HG03097 (cell line): ENCODE measurements around the gene LHFPL6.

Experiments used
- ATAC-seq: cut with Tn5 transposase; IDR thresholded peaks from one replicate; pipeline ENCODE4 v1.9.1; 2021; ENCODE audit not compliant: unreplicated experiment, low FRiP score

Gene LHFPL6

DNA sequence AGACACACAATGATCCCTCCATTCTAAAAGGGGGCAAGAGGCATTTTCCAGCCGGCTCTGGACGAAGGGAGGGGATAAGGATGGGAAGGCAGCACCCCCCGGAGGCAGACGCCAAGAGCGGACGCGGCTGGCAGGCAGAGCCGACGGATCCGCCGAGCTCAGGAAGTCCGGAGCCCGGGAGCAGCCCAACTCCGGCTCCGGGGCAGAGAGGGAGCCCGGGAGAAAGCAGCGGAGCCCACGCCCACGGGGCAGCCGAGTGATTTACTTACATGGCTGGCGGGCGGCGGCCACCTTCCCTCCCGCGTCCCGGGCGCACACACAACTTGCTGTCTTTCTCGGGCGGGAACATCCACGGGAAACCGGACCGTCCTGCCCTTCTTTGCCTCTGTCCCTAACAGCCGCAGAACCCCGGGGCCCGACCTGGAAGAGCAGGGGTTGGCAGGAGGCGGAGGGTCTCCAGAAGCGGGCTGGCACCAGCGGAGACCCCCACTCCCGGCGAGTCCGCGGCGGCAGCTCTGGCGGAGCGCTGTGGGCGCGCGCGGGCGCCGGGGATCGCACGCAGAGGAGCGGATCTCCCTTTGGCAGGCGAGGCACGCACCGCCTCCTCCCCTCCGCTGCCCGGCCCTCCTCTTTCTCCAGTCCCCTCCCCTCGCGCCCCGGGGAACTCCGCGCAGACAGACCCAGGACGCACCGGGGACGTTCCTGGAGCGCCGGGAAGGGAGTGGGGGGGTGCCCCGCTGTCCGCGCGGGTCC is at the start of gene LHFPL6:
Gene LHFPL6, minus strand, starts transcription at position 580 of the 753 bp plus-strand sequence.
- ATAC-seq: peak; percentile 86

DNA sequence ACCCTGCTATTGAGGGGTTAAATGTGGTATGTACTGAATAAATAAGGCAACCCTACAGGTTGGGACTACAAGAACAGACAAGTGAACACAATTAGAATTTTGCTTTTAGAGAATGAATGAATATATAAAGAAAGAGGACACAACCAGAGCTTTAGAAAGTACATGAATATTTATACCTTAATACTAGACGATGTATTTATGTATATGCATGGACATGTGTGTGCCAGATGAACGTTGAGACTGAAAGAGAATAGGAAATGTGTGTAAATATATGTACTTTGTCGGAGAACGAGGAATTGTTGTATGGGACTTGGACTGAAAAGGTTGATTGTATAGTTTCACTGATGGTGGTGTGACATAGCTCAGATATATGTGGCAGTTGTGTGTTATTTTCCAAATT is 43.1 kb upstream of the LHFPL6 start:
- no peak for ATAC-seq

DNA sequence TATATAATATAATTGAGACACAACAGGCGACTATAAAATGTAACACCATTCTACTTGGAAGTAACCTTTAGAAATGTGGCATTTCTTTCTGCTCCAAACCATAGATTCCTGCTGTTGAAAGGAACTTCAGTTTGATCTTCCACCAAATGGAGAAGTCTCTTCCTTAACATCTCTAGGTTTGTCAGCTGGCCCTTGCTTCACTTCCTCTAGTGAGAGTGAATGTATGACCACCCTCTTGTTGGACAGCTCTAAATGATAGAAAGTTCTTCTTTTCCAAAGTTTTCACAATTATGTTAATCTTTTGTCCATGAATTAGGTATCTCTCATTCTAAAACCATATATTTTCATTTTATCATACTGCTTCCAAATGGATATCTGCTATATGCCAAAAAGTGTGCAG is 38.7 kb upstream of the LHFPL6 start:
- ATAC-seq: no peak

DNA sequence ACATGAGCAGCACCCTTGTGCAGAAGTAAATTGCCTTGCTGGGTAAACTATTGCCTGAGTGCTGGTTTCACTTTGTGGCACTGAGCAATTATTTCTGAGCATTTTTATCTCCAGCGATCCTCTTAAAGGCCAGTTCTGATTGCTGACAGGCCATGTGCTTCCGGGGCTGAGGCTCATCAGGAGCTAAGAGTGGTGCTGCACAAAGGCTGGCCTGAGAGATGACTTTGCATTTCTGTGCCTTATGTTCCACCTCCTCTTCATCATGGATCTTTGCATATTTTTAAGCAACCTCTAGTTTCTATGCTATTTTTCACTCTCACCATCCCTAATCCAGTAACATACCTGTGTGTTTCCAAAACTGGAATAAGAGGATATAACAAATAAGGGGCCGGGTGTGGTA is 34.9 kb upstream of the LHFPL6 start:
- ATAC-seq: no peak

DNA sequence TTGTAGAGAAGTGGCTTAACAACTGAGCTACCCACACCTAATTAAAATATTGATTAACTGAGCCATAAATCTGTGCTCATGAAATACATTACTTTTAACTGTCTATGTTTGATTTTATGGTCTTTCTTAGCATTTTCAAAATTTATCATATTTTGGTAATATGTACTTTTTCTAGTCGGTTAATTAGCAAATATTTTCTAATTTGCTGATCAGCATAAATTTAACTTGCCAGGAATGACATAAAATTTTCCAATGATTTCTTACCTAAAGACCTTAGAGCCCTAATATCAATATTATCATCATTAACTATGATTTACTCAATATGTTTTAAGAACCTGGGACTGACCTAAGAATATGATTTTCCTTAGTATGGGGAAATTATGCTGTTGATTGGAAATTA is 32.6 kb upstream of the LHFPL6 start:
- ATAC-seq: no peak

DNA sequence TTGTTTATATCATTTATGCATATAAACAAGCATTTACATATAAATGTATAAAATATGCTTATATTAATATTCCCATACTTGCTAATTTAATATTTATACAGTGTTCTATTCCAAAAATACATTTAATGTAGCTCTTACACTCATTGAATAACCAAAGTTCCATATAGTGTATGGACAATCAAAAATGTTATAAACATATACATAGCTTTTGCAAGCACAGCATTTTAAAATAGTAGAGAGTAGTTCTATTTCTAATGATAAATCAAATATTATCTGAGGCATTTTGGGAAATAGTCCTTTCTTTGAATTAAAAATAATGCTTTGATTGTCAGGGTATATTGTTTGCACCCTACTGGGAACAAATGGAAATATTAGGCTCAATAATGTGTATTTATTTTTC is 30.0 kb upstream of the LHFPL6 start:
- ATAC-seq: no peak

DNA sequence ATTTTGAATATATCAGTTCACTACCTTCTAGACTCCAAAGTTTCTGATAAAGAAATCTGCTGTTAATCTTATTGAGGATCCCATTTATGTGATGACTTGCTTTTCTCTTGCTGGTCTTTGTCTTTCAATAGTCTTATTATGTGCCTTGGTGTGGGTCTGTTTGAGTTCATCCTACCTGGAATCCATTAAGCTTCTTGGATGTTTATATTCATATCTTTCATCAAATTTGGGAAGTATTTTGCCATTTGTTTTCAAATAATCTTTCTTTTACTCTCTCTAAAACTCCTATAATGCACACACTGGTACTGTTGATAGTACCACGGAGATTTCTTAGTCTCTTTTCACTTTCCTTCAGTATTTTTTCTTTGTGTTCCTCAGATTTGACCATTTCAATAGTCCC is 28.3 kb upstream of the LHFPL6 start:
- no peak for ATAC-seq

DNA sequence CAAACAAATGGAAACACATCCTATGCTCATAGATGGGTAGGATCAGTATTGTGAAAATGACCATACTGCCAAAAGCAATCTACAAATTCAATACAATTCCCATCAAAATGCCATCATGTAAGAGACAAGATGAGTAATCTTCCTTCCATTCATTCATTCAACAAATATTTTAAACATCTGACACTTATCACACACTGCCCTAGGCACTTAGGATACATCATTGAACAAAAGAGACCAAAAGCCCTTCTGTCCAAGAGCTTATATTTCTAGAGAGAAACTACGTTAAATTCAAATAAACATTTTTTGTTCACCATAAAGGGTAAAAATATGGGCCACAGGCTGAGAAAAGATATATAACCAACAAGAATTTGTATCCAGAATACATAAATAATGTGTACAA is 20.5 kb upstream of the LHFPL6 start:
- ATAC-seq: no peak

DNA sequence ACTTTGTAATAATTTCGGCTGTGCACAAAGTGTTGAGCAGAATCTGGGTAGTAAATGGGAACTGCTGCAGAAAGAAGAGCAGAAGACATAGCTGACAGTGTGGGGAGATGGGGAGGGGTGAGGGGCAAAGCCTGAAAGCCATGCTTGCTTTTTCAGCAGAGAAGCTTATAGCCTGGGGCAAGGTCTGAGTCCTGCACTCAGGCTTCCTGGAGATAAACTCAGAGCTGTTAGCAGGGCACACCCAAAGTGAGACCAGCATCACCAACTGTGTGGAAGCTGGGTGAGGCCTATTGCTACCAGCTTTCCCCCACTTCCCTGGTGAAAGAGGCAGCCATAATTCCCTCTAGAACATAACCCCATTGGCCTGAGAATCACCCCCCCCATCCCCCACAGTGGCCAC is 15.6 kb upstream of the LHFPL6 start:
- ATAC-seq: no peak

DNA sequence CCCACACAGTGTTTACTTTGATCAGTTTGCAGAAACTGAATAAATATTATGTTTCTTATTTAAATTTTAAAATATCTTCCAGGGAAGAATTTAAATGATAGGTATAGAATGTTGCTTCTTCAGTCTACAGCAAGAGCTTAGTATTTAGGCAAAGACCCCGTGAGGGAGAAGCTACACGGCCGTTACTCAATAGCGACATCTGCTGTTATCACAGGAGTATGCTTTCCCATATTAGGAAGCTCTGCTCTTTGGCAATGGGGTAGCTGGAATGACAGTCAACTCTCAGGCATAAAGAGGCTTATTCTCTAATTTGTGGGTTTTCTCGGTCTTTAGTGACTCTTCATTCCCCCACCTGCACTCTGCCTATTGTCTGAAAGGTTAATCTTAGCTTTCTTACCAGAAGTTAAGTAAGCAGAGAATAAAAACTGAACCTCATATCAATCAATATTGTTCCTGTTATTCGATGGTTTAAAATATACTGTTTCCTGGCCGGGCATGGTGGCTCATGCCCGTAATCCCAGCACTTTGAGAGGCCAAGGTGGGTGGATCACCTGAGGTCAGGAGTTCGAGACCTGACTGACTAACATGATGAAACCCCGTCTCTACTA is 13.2 kb upstream of the LHFPL6 start:
- no peak for ATAC-seq

DNA sequence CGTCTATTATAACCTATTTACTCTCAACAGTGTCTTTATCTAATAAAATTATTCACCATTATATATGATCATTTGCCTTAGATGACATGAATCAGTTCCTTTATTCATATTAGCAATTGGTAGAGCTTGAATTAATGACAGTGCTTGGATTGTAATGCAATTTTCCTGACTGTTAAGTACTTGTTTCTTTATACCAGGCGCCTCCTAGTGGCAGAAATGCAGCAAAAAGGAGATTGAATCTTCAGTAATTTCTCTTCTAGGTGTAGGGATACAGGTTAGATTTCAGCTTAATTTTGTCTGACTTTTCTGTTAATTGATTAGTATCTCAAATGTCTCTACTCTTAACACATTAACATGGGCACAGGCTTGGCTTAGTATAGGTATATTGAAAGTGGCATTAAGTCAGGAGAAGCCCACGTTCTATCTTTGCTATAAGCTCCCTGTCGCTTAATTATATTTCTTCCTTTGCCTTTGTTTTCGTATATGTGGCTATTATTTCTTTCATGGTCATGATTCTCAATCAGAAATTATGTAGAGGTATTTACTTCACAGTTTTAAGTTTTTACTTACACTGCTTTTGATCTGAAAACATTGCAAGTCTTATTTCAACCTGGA is 9.1 kb upstream of the LHFPL6 start:
- ATAC-seq: no peak

DNA sequence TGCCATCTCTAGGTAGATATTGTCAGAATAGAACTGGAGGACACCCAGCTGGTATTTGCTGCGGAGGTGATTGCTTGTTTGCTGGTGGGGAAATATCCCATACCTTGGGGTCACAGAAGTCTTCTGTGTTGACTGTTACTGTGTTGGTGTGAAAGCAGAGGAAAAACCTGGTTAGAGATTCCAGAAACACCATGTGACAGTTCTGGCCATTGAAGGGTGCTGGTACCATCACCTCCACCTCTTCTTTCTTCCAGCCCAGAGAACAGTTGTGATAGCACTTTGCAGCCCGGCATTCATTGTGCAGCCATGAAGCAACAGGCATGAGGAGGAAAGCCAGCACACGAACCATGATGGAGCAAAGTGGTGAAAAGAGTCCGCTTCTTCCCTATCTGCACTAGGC is 4.9 kb upstream of the LHFPL6 start:
- ATAC-seq: no peak

DNA sequence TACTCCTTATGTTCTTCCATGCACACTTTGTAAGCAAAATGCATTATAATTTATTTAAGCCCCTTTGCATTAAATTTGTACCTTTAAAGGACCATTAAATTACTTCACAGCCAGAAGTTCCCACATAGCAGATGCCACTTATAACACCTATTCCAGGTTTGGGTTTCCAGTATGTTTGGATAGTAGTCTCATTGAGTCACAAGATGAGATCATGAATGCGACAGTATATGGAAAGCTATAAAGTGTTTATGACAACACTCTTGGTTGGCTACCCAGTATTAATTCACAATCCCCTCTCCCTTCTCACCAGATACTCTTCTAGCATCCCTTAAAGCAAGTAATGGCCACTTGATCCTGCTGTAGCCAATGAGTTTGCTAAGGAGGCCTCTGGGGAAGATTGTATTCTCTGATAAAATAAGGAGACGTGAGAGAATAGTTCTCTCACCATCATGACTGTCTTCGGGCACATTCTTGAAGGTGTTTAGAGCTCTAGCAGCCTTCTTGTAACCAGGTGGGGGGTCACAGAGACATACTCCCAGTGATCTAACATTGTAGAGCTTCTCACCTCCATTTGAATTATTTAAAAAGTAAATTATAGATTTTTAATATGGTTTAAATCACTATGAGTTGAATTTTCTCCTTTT is 2.8 kb upstream of the LHFPL6 start:
- ATAC-seq: no peak

DNA sequence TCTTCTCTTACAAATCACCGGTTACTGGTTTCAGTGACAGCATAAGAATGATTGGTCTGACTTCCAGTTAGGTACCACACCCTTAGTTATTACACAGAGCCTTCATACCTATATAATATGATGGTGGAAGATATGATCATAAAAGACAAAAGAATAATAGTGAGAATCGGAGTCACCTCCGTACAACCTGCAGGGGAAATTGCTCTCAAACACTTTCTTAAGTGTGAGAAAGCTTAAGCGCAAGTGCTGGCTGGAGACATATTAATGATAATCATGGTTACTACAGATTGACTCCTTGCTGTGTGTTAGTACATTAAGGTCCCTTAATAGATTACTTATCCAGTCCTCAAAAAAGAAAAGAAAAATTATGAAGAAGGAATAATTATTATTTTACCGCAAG is 1.8 kb upstream of the LHFPL6 start:
- ATAC-seq: no peak

DNA sequence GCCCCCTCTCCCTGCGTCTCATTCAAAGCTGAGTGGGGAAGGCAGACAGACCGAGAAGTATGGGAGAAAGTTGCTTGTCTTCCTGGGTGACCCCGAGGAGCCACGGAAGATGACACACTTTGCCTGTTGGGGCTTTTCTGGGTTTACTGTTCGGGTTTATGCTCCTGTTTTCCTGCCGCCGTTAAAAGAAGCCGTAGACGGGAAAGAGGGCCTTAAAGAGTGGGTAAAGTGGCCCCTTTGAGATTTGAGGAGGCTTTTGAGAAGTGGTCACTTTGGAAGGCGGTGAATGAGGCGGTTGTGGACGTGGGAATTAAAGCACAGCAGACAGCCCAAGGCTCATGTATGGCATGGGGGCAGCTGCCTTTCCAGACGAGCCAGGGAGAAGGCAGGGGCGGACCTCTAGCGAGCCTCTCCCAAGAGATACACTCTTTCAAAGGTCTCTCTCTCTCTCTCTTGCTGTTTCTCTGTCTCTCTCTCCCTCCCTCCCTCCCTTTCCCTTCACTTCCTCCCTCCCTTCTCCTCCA is 493 bp upstream of the LHFPL6 start:
- ATAC-seq: peak; percentile 15

DNA sequence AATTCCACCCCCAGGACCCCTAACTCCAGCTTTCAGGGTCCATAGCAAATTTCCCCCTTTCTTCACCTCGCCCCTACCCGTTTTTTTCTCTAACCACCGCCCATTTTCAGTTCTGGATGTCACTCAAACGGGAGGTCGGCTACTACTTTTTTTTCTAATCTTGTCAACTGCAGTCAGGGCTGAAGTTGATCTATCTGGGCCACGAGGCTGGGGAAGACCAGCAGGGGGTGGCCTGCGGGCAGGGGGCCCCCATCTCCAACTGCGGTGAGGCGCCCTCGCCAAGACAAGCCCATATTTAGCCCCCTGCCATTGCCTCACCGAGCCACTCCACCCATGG is 748 bp downstream of the LHFPL6 start:
- peak; percentile 34 for ATAC-seq

DNA sequence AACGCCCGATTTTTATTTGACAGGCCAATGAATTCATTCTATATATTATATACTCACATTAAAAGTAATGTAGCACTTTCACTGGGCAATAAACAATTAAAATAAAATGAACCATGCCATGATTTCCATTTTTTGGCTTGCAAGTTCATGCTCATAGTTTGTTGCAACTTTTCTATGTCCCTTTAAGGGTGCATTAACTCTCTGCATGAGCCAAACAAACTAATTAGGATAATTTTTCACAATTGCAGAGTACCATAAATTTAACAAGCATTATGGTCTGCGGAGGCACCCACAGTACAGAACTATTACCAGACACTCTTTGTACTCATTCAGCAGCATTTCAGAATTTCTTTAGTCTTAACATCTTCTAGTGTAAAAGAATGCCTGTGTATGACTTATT is 1.4 kb downstream of the LHFPL6 start:
- no peak for ATAC-seq

DNA sequence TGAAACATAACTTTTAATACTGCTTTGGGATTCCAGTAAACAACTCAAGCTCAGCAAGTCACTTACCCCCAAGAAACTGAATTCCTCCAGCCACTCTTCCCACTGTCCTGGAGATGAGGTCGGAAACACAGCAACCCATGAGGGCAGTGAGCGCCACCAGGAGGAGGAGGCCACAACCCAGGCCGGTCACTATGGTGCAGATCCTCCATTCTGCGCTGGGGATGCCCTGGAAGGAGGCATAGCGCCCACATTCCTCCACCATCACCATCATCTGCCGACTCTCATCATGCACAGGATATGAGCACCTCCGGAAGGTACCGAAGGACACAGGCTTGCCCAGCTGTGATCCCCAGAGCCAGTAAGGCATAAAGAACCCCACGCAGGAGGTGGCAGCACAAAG is 2.2 kb downstream of the LHFPL6 start:
- no peak for ATAC-seq

DNA sequence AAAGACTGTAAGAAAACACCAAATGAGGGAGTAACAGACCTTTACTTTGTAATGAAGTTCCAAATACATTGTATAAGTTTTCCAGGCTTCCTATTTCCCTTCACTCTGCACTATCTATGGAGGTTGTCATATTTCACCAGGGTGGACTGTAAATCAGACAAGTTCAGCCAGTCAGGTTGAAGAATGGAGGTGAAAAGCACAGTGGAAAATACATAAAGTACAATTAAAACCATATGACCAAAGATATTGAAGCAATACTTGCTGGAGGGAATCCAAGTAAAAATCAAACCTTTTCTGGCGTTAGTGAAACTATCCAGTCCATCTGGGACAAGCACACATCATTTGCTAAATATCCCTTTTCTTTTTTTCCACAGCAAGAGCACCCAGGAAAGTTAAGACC is 3.2 kb downstream of the LHFPL6 start:
- no peak for ATAC-seq

DNA sequence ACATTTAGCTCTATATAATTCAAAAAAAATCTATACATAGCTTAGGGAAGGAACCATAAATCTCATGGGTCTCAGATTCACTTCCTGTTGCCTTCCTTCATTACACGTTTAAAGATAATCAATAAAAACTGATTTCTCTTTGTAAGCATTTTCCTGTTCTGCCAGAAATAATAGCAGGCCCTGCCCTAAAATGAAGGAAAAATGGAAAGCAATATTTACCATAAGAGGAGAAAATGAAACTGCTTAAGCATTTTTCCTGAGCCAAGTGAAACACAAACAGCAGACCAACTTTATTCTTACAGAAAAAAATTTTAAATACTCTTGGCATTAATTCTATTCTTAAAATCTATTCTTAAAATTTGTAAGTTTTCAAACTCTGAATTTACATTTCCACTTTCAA is 4.0 kb downstream of the LHFPL6 start:
- ATAC-seq: no peak

DNA sequence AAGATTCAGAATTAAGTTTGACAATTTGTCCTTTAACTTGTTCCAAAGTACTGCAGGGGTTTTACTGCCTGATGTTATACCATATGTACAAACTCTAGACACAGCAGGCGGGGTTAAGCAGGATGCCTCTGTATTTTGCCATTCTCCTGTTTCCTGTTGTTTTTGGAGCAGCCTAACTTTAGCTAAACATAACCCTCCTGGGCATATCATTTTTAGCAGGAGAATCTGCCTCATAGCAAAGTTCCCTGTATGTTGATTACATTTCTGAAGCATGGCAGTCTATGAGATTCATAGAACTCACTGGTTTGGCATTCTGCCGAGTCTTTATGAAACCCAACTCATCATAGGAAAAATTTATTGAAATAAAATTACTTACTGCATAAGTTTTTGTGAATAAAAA is 5.2 kb downstream of the LHFPL6 start:
- ATAC-seq: no peak

DNA sequence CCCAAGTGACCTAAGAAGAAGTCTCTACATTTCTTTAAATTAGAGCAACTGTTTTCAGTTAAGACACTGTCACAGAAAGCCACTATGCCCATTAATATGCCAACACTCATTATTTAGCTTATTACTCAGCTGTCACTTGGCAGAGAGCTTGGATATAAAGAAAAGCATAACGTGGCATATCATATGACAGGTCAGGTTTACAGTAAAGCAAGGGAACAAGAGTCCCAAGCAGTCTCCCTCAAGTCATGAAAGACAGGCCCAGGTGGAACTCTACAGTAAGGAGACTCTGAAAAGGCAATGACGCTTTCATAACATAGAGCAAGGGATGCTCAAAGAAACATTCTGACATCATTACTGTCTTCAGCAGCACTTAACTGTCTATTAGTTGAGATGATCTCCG is 6.3 kb downstream of the LHFPL6 start:
- ATAC-seq: no peak
